DMS 273 (cell line): ENCODE measurements around the gene SORBS2.
"Not testable (repeated sequence)": the region's sequence is repeated elsewhere in the genome, so short reads cannot be mapped to it uniquely, and the experiment has no call there.

Experiments used
- DNase-seq: peaks from one replicate; lab custom pipeline; 2025; ENCODE audit not compliant: unreplicated experiment; lab: John Stamatoyannopoulos, UW

The SORBS2 gene

DNA sequence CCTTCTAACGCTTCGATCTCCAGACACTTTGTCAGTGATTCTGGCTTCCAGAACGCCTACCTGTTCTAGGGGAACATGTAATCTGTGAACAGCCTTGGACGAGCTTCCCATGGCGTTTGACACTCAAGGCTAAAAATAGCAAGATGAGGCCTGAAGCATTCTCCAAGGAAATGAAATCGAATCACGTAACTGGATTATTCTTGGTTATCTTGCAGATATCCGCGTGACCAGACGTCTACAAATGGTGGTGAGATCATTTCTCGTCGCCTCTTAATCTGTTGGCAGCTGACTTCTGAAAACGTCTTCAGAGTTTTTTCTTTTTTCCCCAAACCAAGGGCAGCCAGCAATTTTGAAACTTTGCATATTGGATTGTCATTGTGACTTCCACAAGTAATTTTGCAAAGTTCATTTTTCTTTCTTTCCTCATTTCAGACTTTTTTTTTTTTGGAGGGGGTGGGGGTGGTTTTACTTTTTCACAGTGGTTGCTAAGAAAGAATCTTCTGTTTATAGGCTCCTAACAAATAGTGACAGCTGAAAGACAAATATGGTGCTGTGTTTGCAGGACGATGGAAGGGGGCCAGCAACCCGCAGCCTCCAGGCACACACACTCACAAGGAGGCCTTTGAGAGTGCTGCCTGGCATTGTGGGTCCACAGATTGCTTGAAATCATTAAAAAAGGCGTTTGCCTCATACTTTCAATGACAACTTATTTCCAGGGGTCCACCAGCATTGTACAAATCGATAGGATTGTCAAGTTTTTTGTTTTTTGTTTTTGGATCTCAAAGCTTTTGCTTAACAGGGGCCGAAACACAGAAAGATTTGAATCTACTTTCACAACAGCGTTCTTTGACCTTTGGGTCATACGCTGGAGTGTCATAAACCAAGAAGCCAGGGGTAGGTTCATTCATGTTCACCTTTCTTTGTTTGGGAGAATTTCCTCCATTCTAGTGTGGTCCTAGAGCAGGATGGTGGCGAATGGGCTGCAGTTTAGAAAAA is 244.3 kb downstream of the SORBS2 start:
- DNase-seq: no peak

DNA sequence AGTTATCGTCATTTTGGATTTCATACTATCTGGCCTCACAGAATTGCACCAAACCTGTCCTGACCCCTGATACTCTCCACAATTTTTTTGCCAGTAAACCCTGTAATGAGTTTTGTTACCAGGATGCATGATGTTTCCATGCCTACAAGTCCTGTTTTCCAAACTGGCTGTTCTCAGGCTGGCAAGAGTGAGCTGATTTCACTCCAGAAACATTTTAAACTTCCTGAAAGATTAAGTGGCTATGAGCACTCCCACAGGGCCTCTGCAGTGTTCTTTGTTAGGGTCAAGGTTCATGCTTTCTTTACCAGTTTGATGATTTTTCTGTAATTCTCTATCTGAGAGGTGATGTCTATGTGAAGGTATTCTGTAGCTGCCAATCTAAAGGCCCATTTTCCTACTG is 245.0 kb downstream of the SORBS2 start:
- DNase-seq: no peak

DNA sequence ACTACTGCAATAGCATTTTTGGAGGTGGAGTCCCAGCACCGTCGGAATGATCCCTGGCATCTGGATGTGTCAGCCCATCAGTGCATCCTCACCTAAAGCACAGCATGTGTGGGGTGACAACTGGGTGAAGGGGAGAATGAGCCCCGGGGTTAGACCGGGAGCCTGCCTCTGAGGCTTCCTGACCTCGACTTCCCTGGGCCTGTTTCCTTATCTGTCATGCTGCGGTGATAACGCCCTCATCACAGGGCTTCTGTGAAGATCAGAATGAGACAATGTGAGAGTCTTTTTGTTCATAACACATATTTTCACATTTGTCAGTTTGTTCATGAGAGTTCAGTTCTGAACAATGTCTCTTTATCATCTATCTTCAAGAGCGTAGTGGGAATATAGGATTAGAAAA is 245.6 kb downstream of the SORBS2 start:
- DNase-seq: no peak

DNA sequence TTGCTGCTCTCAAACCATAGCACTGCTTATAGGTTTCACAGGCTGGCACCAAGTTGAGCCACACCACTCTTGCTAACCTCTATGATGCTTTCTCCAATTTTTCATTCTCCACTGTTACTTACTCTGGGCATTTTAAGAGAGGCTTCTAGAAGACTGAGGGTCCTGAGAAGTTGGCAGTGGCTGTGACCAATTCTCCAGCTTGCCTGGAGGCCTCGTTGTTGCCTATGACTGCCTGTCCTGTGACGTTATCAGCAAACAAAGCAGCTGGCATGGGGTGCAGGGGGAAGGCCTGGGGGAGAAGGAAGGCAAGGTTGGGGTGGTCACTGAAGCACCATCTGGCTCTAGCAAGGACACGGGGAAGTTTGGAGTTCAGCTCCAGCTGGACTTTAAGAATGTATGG is 246.3 kb downstream of the SORBS2 start:
- no peak for DNase-seq

DNA sequence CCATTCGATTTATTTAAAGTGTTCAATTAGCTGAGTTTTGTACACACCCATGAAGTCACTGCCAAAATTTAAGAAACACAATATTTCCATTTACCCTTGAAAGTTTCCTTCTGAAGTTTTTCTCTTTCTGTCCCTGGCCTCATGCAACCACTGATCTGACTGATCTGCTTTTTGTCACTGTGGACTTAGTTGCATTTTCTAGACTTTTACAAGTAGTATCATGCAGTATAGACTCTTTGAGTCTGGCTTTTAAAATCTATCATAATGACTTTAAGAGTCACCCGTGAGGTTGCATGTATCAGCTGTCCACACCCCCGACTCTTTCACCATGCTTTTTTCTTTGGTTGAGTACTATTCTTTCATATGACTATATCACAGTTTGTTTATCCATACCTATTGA is 247.6 kb downstream of the SORBS2 start:
- no peak for DNase-seq

DNA sequence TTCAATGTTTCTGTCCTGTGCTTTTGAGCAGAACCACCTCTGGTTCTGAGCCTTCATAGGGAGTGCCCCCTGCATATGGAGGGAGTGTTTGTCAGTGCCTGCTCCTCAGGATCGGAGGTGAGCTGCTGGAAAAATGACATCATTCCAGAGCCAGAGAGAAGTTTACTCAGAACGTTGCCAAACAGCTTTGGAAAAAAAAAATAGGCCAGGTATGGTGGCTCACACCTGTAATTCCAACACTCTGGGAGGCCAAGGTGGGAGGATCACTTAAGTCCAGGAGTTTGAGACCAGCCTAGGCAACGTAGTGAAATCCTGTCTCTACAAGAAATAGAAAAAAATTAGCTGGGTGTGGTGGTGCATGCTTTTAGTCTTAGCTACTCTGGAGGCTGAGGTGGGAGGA is 249.5 kb downstream of the SORBS2 start:
- DNase-seq: no peak

DNA sequence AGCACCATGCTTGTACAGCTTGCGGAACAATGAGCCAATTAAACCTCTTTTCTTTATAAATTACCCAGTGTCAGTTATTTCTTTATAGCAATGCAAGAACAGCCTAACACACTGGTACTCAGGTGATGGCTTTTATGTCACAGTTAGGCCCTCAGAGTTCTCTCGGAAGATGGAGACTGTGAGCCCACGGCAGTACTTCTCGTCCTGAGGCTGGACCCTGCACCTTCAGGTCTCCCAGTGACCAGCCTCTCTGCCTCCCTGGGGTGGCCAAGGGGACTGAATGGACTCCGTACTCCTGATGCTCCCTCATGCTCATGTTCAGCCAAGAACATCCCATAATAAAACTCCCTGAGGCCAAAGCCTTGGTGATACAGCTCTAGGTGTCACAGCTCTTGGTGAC is 251.7 kb downstream of the SORBS2 start:
- DNase-seq: no peak

DNA sequence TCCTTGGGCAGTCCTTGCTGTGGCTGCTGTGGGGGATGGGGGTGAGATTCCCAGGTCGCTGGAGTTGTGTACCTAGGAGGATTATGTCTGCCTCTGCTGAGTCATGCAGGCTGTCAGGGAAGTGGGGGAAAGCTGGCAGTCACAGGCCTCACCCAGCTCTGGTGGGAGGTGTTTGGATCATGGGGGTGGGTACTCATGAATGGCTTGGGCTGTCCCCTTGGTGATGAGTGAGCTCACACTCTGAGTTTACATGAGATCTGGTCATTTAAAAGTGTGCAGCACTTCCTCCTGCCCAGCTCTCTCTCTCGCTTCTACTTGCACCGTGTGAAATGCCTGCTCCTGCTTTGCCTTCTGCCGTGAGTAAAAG is 252.1 kb downstream of the SORBS2 start:
- peak; percentile 2 for DNase-seq

DNA sequence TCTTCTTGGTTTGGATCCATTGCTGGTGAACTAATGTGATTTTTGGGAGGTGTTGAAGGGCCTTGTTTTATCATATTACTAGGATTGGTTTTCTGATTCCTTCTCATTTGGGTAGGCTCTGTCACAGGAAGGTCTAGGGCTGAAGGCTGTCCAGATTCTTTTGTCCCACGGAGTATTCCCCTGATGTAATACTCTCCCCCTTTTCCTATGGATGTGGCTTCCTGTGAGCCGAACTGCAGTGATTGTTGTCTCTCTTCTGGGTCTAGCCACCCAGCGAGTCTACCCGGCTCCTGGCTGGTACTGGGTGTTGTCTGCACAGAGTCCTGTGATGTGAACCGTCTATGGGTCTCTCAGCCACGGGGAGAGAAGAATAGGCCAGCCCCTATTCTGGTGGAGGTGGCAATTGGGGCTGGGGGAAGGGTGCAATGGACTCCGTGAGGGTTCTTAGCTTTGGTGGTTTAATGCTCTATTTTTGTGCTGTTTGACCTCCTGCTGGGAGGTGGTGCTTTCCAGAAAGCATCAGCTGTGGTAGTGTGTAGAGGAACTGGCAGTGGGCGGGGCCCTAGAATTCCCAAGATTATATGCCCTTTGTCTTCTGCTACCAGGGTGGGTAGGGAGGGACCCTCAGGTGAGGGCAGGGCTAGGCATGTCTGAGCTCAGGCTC is 252.6 kb downstream of the SORBS2 start:
- DNase-seq: not testable (repeated sequence)

DNA sequence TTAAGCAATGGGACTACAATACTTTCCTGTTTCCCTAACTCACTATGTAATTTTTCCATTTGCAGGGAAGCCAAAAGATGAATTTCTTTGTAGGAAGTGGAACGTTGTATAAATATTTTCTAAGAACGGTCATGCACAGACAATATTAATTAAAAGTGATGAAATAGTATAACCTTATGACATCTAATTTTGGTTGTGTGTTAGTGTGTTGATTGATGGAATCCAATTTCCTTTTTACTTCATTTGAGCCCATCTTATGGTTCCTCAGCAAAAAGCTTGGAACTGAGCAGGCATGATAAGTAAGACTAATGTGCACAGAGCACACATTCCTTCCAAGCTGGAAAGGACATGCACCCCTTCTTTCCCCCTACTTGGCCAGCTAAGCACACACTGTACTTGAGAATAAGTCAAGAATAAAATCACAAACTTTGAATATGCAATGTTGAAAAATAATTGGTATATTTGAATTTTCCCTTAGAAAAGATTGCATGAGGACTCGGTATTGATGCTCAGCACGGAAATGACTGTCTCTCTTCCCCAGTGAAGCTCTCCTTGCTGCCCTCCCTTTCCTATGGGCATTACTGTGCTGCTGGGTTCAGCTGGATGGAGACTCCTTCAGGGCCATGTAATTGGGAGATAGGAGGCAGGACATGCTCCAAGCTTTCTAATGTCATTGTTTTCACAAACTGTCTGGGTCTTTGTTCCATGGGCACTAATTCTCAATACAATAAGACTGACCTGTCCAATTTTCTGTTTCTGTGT is 257.4 kb downstream of the SORBS2 start:
- DNase-seq: no peak

DNA sequence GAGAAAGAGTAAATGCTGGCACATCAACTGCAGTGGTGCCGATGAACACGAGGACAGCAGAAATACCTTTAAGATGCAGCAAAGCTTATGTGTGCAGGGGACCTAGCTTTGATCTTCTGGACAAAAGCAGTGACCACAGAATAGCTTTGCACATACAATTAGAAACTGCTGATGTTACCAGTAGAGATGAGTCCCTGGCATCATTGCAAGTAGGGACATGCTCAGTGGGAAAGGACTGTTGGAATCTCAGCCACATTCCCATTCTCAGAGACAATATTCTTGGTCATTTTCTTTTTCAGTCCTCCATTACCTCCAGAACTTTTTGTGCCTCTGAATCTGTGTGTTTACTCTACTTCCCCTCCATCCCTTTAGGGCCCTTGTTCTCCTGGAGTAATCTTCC is 259.7 kb downstream of the SORBS2 start:
- no peak for DNase-seq

DNA sequence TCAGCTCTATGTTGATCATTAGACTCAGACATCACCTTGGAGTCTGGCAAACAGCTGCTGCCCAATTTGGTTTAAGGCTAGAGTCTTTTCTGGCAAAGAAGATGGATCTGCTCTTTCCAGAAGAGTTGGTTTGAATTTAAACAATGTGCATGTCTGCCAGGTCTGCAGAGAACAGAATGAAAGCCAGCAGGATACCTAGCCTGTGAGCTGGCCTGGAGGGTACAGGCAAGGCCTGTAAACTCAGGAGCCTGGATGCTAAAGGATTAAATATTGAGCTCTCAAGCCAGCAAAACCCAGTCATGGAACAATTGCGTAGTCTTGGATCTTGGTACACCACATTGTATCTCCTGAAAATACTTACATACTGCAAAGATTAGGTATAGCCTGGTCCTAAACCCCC is 261.1 kb downstream of the SORBS2 start:
- no peak for DNase-seq

DNA sequence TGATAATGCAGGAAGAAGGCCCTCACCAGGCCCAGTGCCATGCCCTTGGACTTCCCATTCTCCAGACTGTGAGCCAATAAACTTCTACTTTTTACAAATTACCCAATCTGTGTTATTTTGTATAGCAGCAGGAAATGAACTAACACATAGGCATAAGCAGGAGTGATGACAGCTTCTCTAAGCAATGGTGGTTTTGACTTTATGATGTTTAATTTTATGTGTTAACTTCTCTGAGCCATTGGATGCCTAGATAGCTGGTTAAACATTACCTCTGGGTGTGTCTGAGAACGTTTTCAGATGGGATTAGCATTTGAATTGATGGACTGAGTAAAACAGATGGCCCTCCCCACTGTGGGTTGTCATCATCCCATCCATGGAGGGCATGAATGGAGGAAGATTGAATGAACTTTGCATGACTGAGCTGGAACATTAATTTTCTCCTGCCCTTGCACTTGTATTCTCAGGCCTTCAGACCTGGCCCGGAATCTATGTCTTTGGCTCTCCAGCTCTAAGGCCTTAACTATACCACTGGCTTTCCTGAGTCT is 262.8 kb downstream of the SORBS2 start:
- no peak for DNase-seq

DNA sequence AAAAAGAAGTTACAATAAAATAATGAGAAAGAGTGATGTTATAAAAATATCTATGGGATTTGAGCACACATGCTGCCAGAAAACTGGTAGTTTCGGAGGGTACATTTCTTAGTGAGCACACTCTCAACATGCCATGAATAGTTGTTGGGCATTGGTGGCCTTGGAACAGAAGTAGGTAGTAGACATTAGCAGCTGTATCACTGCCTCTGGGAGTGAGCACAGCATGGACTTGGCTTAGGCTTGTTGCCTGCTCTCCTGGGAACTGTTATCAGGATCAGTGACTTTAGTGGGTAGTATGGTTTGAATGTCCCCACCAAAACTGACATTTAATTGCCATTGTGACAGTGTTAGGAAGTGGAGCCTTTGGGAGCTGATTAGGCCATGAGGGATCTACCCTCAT is 263.4 kb downstream of the SORBS2 start:
- no peak for DNase-seq

DNA sequence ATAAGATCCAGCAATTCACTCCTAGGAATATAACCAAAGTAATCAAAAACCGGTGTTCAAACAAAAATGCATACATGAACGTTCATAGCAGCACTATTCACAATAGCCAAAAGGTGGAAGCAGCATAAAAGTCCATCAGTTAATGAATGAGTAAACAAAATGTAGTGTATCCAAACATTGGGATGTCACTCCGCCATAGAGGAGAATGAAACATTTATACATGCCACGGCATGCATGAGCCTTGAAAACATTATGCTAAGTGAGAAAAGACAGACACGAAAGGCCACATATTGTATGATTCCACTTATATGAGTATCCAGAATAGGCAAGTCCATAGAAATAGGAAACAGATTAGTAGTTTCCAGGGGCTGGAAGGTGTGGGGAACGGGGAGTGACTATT is 265.7 kb downstream of the SORBS2 start:
- no peak for DNase-seq

DNA sequence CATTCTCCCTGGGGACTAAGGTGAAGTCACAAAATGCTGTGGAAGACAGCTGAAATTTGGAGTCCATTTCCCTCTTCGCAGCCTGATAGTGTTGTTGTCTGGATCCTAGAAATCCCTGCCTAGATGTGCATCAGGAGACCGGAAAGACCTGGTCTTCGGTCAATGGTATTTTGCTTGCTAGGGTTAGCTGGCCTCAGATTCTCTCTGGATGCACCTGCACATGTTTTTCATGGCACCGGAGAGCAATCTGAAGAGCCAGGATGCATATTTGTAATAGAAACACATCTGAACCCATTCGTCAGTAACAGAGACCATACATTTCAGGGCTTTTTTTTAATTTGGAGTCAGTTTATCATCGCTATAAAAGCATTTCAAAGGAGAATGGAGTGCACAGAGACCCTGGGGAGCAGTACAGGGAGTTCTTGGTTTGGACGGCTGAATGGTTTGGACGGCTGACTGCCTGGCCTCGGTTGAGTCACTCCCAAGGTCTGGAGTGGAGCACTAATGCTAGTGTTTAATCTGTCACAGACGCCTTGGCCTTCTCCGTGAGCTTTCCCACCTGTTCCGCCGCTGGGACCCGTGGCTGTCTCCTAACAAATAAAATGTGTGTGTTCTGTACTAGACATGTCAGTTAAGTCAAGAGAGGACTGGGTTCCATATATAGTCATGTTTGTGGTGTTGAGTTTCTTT is 269.2 kb downstream of the SORBS2 start:
- no peak for DNase-seq

DNA sequence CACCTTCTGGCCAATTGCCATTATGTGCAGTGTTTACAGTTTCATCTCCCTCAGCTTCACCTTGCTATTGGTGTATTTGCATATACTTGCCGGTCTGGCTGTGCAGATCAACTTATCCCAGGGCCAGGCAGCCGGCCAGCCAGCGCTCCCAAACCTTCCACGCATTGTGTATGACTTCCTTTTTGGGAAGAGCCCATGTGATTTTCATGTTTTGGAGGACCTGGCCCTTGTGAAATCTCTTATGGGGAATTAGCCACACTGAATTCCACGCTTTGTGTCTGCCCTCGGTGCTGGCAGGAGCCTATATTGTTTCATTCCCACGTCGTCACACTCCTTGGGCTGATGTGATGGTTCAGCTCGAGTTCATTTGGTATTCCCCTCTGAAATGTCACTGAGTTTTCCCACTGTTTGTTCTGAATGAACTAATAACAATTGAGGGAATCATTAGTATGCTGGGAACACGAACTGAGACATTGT is 270.7 kb downstream of the SORBS2 start:
- no peak for DNase-seq

DNA sequence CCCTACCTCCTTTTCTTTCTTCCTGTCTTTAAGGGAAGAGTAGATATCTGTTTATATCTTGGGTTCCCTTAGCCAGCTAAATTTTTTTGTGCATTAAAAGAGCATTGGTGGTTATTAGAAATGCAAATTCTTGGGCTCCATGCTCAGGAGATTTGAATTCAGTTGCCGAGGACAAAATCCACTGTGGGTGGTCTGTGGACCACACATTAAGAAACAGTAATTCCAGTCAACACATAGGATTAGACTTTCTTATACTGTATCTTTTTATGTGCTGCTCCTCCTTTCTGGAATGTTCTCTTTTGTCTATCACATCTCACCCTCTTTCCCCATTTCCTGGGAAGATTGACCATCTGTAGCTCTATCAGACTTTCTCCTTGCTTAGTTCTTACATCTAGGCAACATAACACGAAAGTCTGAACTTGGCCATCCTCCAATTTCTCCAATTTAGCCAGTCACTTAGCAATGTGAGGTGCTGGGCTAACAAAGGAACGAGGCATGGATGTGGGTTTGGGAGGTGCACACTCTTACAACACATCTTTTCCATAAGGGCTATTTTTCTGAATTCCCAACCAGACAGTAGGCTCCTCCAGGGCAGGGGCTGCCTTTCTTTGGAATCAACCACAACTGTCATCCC is 271.4 kb downstream of the SORBS2 start:
- no peak for DNase-seq

DNA sequence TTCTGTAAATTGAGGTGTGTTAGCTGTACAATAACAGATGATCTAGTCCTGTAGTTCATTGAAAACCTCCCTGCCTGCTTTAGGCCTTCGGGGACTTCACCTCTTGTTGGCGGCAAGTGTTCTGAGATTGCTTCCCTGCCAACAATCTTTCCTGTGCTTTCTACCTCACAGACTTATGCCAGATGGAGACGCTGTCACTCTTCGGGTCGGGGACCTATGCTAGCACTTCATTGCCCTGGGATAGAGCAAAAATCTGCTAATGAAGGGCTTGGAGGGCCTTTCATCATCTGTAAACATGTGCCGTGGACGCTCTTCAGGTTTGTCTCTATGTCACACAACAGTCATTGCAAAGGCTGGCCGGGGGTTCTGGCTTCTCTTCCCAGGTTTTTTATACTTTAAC is 272.0 kb downstream of the SORBS2 start:
- DNase-seq: no peak

DNA sequence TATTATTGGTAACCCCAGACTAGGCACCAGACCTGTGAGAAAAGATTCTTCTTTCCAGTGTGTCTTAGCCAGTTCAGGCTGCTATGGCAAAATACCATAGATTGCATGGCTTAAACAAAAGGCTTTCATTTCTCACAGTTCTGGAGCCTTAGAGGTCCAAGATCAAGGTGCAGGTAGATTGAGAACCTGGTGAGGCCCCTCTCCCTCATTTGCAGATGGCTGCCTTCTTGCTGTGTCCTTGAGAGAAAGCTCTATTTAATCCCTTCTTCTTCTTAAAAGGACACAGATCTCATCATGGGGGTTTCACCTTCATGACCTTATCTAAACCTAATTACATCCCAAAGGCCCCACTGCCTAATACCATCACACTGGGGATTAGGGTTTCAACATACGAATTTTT is 273.2 kb downstream of the SORBS2 start:
- no peak for DNase-seq
